ENCODE measurements around the gene ICA1L.

ICA1L gene

DNA sequence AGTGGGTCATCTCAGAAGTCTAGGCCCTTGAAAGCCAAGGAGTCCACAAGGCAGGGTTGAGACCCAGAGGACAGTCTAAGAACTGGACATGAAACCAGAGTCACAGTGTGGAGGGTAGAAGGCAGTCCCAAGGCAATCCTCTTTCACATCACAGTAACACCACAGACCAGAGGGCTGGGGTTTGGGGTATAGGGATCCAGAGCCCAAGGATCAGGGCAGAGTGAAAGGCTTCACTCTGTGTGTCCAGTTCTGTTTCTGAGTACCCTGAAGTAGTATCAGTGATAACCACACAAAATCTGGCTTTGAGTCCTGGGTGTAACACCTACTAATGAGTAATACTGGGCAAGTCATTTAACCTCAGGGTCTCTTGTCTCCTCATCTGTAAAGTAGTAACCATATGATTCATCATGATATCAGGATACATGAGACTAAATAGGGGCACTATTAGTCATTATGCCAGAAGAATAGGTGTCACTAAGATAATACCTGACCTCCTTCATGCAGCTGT lies 91.0 kb downstream of the ICA1L start:
- no peak for DNase-seq

DNA sequence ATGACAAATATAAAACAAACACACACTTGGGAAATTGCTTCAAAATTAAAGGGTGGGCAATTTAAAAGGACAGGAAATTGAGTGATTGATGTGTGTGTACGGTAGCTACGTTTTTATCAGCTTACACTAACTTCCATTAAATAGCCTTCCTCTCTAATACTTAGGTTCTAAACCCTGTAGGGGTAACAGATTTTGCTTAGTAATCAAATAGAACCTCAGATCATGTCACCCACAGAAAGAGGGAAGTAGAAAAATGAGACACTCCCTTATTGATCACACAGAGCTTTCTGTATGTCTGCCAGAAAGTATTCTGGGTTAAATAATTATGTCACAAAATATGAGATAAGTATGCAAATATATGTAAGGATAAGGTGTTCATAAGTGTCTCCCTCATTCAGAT lies 93.3 kb downstream of the ICA1L start:
- DNase-seq: peak; percentile 11

DNA sequence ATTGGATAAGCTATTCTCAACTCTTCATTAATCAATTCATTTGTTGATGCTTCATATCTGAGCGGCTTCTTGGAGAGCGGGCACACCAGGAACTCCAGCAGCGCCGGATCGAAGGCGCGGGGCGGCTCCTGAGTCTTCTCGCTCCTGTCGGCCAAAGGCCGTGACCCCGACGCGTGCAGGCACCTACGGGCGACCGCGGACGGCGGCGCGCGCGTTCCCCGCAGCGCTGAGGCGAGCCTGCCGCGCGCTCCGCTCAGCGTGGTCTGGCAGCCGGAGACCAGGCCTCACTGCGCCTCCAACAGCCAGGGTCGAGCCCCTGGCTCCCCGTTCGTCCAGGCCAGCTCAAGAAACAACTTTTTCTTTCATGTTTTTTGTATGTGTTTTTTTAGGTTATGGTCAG lies 97.5 kb downstream of the ICA1L start:
- no peak for DNase-seq

DNA sequence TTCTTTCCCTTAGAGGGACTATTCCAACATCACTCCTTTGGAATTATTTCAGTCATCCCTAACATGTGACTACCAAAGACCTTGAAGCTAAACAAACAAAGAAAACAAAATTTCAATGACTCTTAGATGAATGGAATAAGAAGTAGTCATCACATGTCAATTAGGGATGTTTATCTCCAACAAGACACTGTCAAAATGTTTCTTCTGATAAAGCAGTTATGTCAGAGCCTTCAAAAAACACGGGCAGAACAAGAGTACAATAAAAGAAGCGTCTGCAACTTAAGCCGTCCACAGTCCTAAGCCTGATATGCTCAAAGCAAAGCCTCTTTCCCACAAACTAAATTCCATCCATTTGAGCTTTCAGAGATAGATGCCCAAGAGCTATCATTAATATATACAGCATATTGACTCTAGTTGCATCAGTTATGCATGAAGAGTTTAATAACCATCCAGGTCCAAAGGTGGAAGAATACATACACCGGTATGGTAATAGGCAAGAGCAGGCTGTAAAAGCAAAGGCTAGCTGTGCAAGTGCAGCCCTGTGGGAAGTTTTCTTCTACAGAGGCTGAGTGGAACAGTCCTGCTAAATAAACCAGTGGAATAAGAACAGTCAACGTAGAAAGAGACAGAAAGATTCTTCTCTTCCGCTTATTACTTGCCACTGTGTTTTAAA lies 98.1 kb downstream of the ICA1L start:
- no peak for DNase-seq

DNA sequence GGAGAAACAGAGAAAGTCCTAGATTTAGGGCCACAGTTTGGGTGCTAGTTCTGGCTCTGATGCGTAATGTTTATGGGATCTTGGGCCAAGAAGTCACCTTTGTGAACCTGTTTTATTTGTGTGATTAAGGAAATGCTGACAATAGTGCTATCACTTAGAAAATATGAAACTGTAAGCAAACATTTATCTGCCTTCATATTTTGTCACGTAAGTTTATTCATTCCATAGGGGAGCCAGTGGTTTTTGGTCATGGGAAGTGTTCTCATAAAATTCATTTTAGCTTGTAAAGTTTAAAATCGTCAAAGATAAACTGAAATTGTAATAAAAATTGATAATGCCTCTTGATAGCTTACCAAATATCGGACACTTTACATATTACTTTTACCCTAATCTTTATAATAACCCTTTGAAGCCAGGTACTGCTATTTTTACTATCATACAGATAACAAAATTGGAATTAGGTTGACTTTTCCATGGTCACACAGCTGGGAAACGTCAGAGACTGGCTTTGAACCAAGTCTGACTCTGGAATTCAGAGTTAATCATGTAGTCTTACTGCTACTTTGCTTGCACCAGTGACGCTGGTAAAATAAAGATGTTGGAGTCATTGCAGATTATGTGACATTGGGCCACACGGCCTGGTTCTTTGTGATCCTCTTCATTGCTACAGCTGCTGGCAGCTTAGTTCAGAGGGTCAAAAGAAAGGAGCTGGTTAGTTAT lies 99.7 kb downstream of the ICA1L start:
- no peak for DNase-seq

DNA sequence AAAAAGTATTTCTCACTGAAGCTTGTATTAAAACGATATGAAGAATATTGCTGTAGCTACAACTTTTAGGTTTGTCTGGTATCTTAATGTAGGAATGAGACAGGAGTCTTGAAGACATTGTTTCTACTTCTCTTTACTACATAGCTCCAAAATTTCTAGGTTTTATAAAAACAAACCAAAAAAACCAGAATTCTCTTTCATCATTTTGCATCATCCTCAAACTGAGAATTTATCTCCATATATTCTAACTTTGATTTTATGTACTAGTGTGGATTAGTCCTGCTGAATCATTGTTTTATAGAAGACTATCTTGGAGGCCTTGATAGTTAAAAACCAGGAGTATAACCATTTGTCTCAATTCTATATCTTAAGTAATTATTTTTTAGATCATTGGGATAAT lies 100.2 kb downstream of the ICA1L start:
- no peak for DNase-seq

DNA sequence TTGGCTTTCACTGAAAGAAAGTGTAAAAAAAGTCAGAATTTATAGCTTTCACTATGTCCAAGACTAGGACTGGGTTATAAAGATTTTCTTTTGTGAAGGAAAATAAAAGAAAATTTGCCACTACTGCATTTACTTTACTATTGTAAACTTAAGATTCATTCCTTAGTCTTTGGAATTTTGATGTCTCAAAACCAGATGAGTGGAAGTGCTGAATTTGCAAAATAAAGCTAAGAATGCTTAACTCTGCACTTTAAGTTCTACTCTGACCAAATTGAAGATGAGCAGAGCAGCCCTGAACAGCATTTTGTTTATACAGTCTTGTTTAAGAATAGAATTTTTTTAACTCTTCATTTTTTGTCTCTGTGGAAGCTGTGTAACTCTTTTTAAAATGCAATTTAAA lies 102.4 kb downstream of the ICA1L start:
- no peak for DNase-seq

DNA sequence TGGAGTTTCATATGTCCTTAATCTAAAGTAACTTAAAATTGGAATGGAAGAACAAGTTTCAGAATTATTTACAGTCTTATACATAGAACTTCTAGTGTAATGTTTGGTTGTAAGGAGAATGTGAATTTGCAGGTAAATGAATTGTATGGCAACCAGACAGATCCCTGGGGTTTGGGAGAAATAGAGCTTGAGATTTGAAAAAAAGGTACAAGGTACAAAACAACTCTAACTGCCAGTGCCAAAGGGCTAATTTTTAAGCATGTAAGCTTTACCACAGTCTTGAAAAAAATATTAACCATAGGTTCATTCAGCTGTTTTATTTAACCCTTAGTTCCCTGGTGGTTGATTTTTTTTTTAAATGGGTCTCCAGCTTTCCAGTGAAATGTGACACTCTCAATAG lies 103.3 kb downstream of the ICA1L start:
- no peak for DNase-seq

DNA sequence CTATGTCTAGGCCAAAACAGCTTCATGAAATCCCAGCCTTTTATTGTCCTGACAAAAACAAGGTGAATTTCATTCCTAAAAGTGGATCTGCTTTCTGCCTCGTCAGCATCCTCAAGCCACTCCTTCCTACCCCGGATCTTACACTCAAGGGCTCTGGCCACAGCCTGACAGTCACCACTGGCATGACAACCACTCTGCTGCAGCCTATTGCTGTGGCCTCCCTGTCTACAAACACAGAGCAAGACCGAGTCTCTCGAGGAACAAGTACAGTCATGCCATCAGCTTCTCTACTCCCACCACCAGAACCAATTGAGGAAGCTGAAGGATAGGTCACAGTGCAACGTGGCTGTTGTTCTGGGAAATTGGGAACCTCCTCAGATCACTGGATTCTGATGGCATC lies 106.1 kb downstream of the ICA1L start:
- peak; percentile 84 for DNase-seq

DNA sequence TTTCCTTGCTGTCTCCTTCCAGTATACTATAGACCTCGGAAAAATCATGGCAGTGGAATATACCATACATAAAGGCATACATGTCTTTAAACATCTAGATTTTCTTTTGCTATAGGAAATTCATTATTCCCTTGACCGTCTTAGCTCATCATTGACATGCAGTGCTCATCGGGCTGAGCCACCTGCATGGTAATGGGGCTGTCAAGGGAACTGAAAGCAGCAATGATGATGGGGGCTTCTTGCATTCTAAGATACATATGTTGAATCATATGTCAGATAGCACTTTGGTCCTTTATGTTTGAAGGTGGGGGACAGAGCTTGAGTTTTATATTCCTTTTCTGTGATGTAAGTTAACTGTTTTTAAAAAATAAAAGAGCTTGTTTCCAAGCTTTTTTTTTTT lies 106.6 kb downstream of the ICA1L start:
- peak; percentile 18 for DNase-seq

DNA sequence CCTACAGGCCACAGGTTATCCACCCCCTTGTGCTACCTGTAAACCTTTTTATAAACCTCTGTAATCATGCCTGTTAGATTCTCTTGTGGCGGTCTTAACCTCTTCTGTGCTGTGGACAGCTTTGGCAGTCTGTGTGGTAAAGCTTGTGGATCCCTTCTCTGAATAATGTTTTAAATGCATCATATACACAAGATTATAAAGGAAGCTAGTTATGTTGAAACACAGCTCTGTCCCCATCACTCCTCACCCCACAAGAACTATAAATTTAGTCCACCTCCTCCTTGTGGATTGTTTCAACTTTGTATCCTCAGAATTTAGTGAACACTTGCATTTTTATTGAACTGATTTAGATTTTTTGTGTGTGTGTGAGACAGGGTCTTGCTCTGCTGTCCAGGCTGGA lies 107.7 kb downstream of the ICA1L start:
- peak; percentile 24 for DNase-seq

DNA sequence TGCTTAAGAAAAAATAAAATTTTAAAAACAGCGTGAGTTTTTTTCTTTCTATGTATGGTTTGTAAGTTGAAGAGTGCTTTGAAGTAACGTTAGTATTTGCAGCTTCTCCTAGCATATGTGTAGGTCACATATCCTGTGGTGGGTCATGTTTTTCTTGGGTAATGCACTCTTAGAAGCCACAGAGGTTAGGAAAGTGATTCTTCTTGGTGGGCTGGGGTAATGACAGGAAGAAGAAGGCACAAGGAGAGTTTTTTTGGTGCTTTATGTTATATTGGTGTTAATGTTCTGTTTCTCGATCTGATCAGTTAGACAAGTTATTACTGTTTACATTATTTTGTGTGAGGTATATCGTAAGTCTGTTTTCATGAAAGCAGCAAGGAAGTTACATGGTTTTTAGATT lies 109.0 kb downstream of the ICA1L start:
- DNase-seq: peak; percentile 23

DNA sequence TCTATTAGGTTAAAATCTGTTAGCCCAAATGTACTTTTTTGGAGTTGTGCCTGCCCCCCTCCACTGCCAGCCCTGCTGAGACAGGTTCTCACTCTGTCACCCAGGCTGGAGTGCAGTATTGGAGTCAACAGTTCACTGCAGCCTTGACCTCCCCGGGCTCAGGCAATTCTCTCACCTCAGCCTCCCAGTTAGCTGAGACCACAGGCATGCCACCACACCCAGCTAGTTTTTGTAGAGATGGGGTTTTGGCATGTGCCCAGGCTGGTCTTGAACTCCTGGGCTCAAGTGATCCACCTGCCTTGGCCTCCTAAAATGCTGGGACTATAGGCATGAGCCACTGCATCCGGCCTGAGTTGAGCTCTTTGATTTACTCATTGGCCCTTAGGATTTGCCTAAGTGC lies 110.7 kb downstream of the ICA1L start:
- no peak for DNase-seq

DNA sequence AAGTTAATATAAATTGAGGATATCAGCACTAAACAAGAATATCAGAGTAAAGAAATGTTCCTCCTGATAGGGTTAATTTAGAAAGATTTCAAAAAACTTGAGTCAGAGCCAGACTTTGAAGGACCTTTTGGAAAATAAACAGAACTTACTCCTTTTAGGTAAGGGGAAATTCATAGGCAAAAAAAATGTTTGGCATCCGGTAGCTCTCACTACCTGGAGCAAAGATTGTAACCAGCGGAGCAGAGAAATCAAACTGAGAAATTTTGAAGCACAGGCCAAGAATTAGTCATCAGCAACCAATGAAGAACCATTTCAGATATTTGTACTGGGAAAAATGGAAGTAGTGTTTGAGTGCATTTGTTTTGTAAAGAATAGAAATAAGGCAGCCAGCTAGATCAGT lies 113.0 kb downstream of the ICA1L start:
- no peak for DNase-seq

DNA sequence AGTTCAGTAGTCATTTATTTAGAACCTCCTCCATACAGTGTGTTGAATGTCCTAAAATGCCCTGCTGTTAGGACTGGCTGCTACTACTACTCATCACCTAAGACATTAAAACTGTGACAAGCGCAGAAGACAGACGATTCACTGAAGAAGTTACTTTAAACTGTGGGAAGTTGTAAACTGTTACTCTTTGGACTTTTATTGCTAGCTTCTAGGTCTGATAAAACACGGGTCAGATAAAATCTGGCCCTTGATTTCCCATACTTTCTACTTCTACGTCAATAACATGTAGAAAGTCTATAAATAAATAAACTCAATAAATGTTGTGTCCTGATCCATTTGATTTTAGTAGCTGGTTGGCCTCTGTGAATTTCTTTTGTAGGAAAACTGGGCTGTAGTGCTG lies 113.4 kb downstream of the ICA1L start:
- no peak for DNase-seq

DNA sequence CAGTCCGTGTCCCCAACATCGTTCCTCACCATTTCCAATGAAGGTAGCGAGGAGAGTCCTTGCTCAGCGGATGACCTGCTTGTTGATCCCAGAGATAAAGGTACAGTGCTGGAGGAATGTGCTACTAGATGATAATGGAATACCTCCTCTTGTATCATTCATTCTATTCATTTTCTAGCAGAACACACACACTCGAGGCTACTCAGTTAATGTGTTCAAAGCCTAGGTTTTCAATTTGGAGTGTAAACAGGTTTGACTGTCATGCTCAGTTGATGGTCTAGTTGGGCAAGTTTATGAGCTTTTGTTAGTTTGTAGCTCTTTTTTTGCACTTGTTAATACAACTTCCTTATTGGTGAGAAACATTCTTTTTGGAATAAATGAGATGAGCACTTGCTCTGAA lies 114.2 kb downstream of the ICA1L start:
- DNase-seq: no peak

DNA sequence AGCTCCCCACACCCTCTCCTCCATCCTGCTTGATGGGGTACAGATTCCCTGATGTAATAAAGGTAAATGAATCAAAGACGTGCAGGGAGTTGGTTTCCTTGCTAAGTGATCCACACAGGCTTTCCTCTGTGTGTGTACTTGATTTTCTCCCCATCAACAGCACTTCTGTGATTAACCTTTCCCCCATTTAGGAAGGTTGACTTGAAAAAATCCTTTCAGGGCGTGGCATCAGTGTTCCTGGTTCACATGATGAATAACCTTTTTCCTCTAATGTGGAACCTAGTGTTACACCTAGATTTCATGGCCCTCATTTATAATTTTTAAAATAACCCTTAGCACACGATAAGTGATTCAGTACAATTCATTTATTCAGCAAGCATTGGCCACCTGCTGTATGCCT lies 115.0 kb downstream of the ICA1L start:
- no peak for DNase-seq

DNA sequence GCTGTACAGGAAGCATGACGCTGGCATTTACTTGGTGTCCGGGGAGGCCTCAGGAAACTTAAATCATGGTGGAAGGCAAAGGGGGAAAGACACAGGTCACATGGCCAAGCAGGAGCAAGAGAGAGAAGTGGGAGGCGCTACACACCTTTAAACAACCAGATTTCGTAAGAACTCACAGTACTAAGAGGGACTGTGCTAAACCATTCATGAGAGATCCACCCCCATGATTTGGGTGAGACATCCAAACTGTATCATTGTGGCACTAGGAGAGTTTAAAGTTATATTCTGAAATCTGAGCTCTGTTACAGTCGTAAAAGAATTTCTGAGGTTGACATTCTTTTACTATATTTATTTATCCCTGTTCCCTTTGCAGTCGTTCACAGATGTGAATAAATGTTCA lies 116.6 kb downstream of the ICA1L start:
- DNase-seq: no peak

DNA sequence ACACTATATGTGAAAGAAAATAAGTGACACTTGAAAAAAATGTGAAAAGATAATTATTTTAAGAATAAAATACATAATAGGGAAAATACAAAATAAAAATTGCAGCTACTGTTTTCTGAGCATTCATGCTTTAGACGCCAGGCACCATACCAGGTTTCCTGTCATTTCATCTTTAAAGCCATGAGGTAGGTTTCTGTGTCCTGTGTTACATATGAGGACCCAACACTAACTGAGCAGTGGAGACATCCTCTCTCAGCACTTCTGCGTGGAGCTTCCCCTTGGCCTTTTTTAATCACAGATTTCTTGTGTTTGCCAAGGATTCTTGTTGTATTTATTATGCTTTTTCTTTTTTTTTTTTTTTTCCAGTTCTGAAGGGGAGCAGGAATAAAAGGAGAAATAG lies 119.5 kb downstream of the ICA1L start:
- no peak for DNase-seq

DNA sequence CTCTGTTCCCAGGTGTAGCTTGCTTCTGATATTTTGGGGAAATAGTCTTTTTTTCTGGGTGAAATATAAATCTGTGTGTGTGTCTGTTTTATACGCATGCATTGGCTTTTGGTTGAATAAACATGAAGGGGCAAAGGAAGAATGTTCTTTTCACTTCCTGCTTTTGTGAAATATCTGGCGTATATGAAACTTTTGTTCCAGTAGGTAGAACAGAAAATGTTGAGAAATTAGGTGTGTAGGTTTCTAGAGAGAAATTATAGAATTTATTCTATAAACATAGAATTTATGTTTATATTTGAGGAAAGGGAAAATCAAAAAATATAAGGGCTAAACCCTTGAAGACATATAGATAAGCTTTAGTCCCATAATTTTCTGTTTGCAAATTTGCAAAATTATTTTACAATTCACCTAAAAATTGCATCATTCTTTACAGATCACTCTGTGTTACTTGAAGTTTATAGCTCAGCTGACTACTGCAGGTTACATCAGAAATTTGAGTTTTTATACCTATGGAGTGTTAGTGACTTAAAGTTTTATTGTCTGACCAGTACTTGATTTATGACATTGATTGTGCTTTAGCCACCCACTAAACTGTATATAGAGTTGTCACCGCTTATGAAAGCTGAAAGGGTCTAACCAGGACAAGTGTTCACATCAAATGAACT lies 120.7 kb downstream of the ICA1L start:
- DNase-seq: no peak

DNA sequence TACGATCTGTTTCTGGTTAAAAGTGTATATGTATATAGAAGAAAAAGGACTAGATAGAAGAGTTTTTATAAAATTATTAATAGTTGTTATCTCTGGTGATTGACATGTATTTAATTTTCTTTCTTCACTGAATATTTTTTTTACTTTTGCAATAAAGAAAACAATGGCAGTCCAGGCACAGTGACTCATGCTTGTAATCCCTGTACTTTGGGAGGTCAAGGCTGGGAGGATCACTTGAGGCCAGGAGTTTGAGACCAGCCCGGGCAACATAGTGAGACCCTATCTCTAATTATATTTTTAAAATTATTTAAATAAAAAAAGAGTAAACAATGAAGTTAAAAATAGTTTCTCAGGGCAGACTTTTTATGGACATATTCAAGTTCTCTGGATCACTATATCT lies 122.1 kb downstream of the ICA1L start:
- DNase-seq: no peak

DNA sequence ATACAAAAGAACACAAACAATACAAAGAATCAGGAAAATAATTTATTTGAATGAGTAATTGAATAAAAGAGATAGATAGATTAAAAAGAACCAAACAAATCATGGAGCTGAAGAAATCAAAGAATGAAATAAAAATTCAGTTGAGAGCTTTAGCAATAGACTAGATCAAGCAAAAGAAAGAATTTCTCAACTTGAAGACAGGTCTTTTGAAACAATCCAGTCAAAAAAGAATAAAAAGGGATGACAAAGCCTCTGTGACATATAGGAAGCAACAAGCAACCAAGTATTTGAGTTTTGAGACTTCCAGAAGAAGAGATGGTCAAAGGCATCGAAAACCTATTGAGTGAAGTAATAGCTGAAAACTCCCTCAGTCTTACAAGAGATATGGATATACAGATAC lies 128.0 kb downstream of the ICA1L start:
- DNase-seq: no peak

DNA sequence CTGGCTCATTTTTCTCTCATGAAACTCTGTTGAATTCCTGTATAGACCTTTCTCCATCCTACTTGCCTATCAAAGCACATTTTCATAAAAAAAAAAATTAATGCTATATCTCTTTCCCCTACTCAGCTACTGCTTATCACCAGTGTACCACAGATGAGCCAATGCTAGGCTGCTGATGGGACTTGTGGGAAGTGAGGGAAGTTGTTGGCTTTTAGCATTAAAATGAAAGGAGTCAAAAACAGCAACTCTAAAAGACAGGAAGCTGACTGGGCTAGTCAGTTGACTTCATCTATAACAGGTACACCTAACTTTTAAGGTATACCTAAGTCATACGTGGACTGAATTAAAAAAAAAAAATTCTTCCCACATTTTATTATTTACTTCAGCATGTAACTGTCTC lies 134.7 kb downstream of the ICA1L start:
- DNase-seq: no peak

DNA sequence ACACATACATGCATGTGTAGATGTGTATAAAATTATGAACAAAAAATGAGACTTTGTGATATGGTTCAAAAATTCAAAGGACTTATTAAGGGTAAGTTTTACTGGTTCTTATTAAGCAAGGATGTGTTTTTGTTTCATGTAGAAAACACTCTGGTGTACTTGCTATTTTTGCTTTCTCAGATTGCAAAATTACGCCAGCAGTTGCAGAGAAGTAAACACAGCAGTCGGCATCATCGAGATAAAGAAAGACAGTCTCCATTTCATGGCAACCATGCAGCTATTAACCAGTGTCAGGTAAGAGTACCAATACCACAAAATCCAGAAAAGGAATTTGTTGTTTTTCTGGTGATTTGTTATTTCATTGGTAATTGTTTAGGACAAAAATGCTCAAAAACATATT lies 145.5 kb downstream of the ICA1L start:
- DNase-seq: no peak
